Astrocyte (in vitro differentiated cells and primary cell): ENCODE results near the gene CCL15.
"Not testable (repeated sequence)": the region's sequence is repeated elsewhere in the genome, so short reads cannot be mapped to it uniquely, and the experiment has no call there.

Experiments
- CTCF ChIP-seq: IDR thresholded peaks from 2 replicates; pipeline ENCODE4 v1.5.1; 2011; ENCODE audit warnings: low read depth, mild to moderate bottlenecking, inconsistent platforms, low read length, moderate library complexity; ENCODE audit not compliant: insufficient read depth
- EZH2 ChIP-seq: IDR thresholded peaks from 2 replicates; pipeline ENCODE4 v1.6.1; 2012; ENCODE audit warnings: mild to moderate bottlenecking, low read length, inconsistent platforms; ENCODE audit not compliant: insufficient read depth

- TF ChIP-seq CTCF, EZH2: not testable (repeated sequence)
Observed at GRCh38 chr17:35995346-35995745, 6.0 kb downstream of the CCL15 start.
